ENCODE measurements around the gene PLAC9. TPM values are rescaled to one million over a fixed set of nuclear protein-coding genes. Genes with fewer than 3 reads are reported as not detected.

Gene PLAC9
- total and polyA plus RNA-seq, 2 donors (not counting 3 experiments of a cell fraction or from before 2014, with no cell fraction given) = 1.7 to 2.0 TPM

DNA sequence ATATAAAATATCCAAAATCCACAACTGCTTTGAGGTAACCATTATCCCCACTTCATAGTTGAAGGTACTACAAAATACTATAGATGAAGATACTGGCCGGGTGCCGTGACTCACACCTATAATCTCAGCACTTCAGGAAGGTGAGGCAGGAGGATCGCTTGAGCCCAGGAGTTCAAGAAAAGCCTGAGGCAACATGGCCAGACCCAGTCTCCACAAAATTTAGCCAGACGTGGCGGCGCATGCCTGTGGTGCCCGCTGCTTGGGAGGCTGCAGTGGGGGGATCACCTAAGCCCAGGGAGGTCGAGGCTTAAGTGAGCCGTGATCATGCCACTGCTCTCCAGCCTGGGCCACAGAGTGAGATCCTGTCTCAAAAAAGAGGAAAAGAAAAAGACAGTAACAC is 32.4 kb upstream of the PLAC9 start:
- H3K27me3 ChIP-seq (ENCODE audit: control insufficient read depth in 2 of 2, insufficient read depth in 2 of 2, low read length in 2 of 2) = peaks cover 2 to 4% of the 10 kb centered on the region in 2 experiments
- no peaks in the 10 kb centered on the region for H3K9me1 ChIP-seq (replicated peaks; ENCODE audit: control insufficient read depth, extremely low read depth, insufficient read depth, low read length)
- H3K4me2 ChIP-seq (ENCODE audit: insufficient read depth, low read length) = no peak overlapping the region
- H3K9ac ChIP-seq (replicated peaks; ENCODE audit: extremely low read depth, insufficient read depth, low read length) = no peak overlapping the region
- ChIA-PET POLR2A (no interaction called here), CTCF (no interaction called here)
- H3K9me3 ChIP-seq (replicated peaks; ENCODE audit: control insufficient read depth, insufficient read depth, low read length) = no peaks in the 10 kb centered on the region
- TF ChIP-seq GATA2 (IDR thresholded peaks at IDR 0.05; ENCODE audit: insufficient read depth, insufficient read length, low read depth, low read length) = no peak
- no peak for TF ChIP-seq POLR2A (IDR thresholded peaks at IDR 0.05; ENCODE audit: low read depth, low read length)
- no peak for TF ChIP-seq EZH2 (IDR thresholded peaks at IDR 0.05; ENCODE audit: borderline replicate concordance, low read depth, low read length, severe bottlenecking)
- TF ChIP-seq POLR2AphosphoS5 (IDR thresholded peaks at IDR 0.05; ENCODE audit: insufficient read depth, low read depth, low read length) = no peak
- TF ChIP-seq JUN (IDR thresholded peaks at IDR 0.05; ENCODE audit: borderline replicate concordance, insufficient read depth, insufficient read length, low read depth) = no peak
- no peak for TF ChIP-seq FOS (IDR thresholded peaks at IDR 0.05; ENCODE audit: borderline replicate concordance, insufficient read depth, low read length)
- TF ChIP-seq, protein P1, sequence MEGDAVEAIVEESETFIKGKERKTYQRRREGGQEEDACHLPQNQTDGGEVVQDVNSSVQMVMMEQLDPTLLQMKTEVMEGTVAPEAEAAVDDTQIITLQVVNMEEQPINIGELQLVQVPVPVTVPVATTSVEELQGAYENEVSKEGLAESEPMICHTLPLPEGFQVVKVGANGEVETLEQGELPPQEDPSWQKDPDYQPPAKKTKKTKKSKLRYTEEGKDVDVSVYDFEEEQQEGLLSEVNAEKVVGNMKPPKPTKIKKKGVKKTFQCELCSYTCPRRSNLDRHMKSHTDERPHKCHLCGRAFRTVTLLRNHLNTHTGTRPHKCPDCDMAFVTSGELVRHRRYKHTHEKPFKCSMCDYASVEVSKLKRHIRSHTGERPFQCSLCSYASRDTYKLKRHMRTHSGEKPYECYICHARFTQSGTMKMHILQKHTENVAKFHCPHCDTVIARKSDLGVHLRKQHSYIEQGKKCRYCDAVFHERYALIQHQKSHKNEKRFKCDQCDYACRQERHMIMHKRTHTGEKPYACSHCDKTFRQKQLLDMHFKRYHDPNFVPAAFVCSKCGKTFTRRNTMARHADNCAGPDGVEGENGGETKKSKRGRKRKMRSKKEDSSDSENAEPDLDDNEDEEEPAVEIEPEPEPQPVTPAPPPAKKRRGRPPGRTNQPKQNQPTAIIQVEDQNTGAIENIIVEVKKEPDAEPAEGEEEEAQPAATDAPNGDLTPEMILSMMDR (IDR thresholded peaks at IDR 0.05; ENCODE audit: extremely low read depth in 1 of 2, insufficient read depth in 1 of 2, low read depth in 1 of 2, low read length in 2 of 2) = no peak
- TF ChIP-seq, protein P2, sequence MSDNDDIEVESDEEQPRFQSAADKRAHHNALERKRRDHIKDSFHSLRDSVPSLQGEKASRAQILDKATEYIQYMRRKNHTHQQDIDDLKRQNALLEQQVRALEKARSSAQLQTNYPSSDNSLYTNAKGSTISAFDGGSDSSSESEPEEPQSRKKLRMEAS (IDR thresholded peaks at IDR 0.05; ENCODE audit: insufficient read depth, insufficient read length) = no peak
- TF ChIP-seq MYC (IDR thresholded peaks at IDR 0.05; ENCODE audit: low read depth, low read length) = no peak
- no peak overlapping the region for H3K4me3 ChIP-seq (replicated peaks in 1 of 3; ENCODE audit: insufficient read depth in 1 of 3, low read depth in 1 of 3, low read length in 3 of 3)
- intact Hi-C loops (cut with micrococcal nuclease) = no loop called here
- no peak overlapping the region for H3K27ac ChIP-seq (ENCODE audit: insufficient read depth, low read depth, low read length)
- no peaks in the 10 kb centered on the region for H3K4me1 ChIP-seq (ENCODE audit: control insufficient read depth, extremely low read depth, insufficient read depth, low read length)
- dilution Hi-C loops (cut with MboI; ENCODE audit: extremely low pct_ligation_motif_present, low sequenced_read_pairs) = no loop called here
- no peaks in the 10 kb centered on the region for H3K79me2 ChIP-seq (ENCODE audit: control insufficient read depth, insufficient read depth, low read length)
- no peak overlapping the region for H2AFZ ChIP-seq (ENCODE audit: low read depth, low read length)
- no peaks in the 10 kb centered on the region for H3K36me3 ChIP-seq (ENCODE audit: control insufficient read depth in 2 of 2, extremely low read depth in 1 of 2, insufficient read depth in 2 of 2, low read length in 2 of 2)
- no peak for DNase-seq (ENCODE audit: low read depth, low spot score)
- no peak for FAIRE-seq
- no peaks in the 10 kb centered on the region for H4K20me1 ChIP-seq (replicated peaks; ENCODE audit: control insufficient read depth, extremely low read depth, insufficient read depth, low read length)
- no TSS peak for BruUV-seq (replicated peaks)
